HG03442 (cell line): Measurements from ENCODE around the gene LARGE1.

Experiments
- ATAC-seq: cut with Tn5 transposase; IDR thresholded peaks from one replicate; pipeline ENCODE4 v1.9.1; 2021; ENCODE audit warnings: mild to moderate bottlenecking, moderate library complexity; ENCODE audit not compliant: unreplicated experiment

The LARGE1 gene

DNA sequence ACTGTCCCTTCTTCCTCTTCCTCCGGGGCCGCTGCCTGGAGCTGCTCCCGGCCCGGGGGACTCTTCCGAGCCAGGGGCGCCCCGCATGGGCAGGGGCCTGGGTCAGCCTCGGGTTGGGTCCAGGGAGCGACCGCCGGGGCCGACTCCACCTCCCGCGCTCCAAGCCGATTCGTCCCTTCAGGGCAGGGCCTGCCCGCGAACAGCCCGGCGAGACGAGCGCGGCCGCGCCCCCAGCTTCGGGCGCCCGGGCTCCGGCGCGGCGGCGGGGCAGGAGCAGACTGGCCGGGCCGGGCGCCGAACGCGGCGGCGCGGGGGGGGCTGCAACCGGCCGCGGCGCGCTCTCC is at the start of gene LARGE1:
TSS of gene LARGE1 (minus strand) at position 280 of the 344 bp plus-strand sequence.
- peak; percentile 5 for ATAC-seq

DNA sequence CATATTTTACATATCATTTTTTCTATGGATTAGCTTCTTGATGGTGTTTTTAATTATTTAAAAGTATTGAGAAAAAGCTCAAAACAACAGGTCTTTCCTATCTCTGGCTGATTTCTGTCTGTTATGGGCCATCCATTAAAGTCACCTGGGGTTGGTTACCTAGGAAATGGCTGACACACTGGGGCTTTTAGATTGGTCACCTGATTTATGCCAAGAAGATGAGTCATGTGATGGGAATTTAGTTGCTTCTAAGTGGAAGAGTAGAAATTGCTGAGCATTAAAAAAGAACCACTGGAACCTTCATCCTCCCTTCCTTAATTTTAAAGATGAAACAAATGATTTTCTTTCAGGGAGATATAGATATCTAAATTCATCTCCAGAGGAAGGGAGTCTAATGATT is 48.8 kb upstream of the LARGE1 start:
- no peak for ATAC-seq

DNA sequence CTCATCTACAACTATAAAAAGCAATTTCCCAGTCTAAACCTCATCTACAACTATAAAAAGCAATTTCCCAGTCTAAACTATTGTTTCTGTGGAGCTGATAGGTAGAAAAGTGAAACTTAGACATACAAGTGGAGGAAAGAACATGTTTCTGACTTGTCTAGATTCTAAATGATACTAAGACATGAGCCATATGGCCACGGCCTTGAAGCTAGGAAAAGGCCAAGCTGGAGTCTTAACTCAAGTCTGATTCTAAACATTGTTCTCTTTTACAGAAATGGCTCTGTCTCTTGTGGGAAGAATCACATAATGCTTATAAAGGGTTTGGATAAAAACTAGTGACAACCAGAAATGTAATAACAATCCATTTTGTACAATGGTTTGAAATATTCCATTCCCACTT is 43.8 kb upstream of the LARGE1 start:
- no peak for ATAC-seq

DNA sequence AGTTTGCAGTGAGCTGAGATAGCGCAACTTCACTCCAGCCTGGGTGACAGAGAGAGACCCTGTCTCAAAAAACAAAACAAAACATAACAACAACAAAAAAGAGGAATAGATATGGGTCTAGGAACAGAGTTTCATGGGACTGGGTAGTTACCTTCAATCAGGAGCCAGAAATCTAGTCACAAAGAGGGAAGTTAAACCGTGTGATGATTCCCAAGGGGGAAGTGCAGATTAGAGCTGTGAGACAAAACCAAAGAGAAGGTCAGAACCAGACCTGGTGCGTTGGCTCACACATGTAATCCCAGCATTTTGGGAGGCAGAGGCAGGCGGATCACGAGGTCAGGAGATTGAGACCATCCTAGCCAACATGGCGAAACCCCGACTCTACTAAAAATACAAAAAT is 42.1 kb upstream of the LARGE1 start:
- no peak for ATAC-seq

DNA sequence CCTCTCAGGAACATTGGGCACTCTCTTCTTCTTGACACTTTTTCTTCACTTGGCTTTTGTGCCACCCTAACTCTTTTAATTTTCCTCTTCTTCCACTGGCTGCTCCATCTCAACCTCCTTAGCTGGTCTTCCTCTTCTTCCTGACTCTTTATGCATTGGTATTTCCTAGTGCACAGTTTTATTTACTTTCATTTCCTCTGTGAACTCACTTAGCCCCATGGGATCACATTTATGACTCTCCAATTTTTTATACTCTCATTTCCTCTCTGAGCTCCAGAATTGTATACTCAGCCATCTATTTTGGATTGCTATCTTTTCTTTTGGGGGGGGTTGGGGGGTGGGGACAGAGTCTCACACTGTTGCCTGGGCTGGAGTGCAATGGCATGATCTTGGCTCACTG is 38.5 kb upstream of the LARGE1 start:
- ATAC-seq = no peak

DNA sequence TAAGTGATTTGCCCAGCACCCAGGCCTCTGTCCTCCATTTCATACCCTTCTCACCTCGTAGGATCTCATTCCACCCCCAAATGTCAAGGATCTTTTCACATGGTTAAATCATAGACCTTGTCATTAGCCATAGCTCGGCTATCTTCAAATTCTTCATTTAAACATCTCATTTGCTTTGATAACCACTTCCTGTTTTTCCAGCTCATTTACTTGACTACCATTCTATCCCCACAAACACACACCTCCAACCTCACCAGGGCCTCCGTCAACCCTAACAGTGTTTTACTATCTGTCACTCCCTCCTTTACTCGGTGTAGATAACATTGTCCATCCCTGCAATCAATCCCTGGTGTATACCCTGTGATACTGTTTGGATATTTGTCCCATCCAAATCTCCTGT is 36.8 kb upstream of the LARGE1 start:
- no peak for ATAC-seq

DNA sequence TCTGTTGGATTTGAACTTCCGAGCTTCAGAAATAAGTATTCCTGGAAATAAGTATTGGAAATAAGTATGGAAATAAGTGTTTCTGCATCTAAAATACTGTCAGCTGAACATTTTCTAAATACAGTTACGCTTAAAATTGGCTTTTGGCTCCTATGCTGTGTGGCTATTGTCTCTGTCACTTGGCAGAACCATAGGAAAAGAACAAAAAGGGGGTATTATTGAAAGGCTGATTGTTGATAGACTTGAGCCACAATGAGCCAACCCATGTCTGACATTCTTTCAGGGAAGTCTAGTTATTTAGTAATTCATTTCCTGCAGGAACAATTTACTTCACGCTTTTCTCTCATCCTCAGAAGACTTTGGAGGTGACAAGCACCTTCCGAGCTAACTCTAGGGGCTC is 32.5 kb upstream of the LARGE1 start:
- ATAC-seq = no peak

DNA sequence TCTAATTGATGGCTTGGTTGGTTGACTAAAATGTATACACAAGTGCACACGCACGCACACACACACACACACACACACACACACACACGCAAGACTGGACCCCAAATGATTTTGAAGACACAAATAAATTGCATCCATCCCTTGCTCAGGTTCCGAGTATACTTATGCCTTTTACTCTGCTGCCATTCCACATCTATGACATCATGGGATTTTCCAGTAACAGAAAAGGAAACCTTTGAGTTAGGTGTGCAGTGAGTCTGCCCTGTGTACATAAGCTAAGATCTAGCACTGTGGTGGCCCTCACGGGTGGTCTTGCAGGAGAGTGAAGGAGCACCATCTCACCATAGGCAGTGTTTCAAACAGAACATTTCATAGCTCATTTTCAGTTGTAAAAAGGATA is 20.5 kb upstream of the LARGE1 start:
- no peak for ATAC-seq

DNA sequence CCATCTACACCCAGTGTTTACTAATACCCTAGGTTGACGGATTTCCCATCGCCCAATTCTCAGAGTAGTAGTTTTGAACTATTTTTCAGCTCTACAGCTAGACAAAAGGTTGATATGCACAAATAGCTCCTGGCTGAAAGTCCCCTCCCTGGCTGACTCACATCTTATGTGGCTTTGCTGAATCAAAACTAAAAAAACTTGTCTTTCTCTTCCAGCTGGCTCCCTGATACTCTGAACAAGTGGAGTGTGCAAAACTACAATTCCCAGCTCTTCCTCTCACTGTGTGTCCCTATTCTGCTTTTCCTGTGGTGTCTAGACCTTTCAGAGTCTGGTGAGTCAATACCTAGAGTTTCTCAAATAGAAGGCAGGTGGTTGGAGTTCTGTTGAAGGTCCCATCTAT is 12.7 kb upstream of the LARGE1 start:
- no peak for ATAC-seq

DNA sequence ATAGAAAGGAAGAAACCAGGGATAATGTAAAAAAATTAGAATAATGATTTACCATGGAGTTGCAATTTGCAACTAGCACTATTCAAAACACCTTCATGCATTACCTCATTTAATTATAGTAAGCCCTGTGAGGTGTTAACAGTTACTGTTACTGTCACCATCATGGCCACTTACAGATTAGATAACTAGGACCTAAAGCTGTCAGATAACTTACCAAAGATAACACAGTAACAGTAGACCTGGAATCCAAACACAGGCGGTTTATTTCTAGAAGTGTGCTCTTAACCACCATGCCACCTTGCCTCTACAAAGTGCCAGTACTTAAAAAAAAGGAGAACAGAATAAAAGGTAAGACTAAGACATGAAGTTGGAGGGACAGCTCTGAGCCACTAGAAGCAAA is 11.1 kb upstream of the LARGE1 start:
- no peak for ATAC-seq

DNA sequence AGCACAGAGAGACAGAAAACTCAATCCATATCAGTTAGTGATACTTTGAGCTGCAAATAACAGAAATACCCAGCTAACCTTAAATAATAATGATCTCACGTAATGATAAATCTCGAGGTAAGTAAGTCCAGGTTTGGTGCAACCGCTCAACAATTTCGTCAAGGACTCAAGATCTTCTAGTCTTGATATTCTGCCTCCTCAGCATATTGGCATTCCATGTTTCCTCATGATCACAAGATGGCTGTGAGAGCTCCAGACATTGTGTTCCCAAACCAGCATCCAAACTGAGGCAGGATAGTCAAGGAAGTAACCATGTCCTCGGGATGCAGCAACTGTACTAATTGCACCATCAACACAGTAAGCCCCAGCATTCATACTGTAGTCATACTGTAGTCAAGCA is 7.5 kb upstream of the LARGE1 start:
- no peak for ATAC-seq

DNA sequence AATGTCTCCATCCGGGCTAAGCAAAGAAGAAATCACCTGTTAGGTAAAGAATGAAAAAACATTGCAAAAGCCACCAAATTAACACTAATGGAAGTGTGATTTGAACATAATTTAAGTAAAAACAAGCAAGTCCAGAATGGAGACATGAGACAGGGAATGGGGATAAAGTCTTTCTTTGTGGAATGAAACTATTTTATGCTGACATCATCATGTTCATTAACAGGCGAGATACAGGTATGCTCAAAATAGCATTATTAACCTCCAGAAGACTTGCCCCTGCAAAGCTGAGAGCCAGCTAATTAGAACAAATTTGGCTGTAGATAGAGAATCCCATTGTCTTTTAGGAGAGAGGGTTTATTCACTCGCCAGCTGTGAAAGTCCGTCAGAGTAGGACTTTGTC is 4.9 kb upstream of the LARGE1 start:
- ATAC-seq = no peak

DNA sequence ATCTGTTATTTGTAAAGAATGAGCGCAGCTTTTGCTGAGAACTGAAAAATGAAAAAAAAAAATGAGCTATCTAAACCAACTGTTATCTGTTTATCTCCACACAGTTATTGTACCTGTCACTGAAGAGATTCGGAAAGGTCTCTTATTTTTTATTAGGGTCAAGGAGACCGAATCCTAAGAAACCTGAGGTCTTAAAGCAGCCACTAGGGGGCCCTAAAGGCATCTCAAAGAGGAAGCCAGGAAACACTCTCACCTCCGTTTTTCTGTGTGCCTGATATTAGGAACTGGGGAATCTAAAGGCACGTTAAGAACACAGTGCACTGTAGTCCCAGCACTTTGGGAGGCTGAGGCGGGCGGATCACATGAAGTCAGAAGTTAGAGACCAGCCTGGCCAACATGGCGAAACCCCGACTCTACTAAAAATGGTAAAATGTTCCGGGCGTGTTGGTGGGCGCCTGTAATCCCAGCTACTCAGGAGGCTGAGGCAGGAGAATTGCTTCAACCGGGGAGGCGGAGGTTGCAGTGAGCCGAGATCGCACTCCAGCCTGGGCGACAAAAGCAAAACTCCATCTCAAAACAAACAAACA is 3.5 kb upstream of the LARGE1 start:
- ATAC-seq = no peak

DNA sequence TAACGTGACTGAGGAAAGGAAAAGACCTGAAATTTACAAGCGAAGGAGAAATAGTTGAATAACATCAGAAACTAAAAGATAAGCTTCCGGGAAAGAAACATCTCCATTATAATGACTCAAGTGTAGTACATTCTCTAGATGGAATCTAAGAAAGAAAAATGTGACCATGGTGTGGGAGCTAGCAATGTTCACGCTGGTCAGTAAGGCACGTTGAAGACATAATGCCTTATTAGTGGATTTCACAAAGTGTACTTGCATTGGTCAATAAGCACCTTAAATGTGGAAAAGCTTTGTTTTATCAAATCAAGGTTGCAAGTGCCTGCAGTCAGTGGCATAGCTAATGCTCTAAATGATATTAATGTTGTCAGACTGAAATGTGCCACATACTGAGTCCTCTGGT is 2.8 kb upstream of the LARGE1 start:
- no peak for ATAC-seq

DNA sequence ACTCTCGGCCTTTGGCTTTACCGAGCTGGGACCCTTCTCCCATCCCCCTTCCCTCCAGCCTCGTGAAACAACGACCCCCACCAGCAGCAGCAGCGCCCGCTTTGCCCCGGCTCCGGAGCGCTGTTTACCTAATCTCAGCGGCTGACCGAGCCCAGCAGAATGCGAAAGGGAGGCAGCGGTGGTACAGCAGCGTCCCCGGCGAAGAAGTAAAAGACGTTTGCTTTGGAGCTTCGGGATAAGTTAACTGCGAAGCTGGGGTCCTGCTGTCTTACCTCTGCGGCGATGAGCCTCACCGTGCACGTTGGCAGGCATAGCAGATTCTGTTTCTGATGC is 2.0 kb upstream of the LARGE1 start:
- ATAC-seq = no peak

DNA sequence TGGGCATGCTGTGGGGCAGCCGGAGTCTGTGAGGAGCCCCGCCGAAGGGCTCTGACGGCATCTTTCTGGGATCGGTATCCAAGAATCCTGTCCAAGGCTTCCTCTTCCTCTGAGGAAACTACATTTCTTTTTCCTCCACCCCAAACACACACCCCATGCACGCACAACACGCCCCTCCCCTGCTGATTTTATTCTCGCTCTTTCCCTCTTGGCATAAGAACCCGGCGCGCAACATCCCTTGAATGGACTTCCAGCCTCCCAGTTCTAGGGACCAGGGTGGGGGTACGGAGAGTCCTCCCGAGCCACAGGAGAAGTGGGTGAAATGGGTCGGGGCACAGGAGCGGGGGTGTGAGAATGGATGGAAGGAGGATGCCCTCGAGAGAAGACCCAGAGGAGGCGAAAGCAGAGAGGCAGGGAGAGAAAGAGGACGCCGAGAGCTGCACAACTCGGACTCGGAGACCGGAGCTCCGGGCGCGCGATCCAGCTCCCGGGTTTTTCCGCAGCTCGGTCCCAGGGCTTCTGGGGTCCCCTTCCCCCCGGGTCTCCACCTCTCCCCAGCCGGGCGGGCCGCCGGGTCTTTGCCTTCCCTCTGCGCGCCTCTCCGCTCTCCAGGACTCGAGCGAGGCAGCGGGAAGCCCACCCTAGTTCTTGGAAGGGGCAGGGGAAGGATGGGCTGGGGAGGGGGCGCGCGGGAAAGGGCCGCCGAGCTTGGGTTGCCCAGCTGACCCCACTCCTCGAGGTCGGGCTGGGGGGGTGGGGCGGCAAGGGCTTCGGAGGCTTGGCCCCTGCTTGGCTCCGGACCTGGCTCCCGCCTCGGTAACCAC is 1.5 kb upstream of the LARGE1 start:
- ATAC-seq = no peak

DNA sequence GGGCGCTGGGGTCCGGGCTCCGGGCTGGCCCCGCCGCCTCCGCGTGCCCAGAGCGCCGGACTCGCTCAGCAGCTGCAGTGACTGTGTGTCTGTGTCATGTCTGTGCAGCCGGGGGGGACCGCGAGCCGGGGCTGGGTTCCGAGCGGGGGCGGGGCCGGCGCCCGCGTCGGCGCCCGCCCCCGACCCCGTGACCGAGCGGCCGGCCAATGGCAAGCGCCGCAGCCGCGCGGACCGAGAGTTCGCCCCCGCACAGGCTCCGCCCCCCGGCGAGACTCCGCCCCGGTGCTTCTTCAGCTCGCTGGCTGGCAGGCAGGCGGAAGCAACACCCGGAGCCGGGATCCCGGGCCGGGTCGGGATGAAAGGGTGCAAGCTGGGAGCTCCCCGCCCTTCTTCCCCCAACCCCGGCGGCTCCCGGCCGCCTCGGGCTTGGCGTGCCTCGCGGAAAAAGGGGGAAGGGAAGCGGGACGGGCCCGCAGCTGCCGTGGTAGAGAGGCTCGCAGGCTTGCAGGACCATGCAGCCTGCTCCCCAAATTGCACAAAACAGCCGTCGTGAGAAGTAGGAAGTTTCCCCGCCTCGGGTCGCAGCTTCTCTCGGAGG is 750 bp upstream of the LARGE1 start:
- ATAC-seq = peak; percentile 58

DNA sequence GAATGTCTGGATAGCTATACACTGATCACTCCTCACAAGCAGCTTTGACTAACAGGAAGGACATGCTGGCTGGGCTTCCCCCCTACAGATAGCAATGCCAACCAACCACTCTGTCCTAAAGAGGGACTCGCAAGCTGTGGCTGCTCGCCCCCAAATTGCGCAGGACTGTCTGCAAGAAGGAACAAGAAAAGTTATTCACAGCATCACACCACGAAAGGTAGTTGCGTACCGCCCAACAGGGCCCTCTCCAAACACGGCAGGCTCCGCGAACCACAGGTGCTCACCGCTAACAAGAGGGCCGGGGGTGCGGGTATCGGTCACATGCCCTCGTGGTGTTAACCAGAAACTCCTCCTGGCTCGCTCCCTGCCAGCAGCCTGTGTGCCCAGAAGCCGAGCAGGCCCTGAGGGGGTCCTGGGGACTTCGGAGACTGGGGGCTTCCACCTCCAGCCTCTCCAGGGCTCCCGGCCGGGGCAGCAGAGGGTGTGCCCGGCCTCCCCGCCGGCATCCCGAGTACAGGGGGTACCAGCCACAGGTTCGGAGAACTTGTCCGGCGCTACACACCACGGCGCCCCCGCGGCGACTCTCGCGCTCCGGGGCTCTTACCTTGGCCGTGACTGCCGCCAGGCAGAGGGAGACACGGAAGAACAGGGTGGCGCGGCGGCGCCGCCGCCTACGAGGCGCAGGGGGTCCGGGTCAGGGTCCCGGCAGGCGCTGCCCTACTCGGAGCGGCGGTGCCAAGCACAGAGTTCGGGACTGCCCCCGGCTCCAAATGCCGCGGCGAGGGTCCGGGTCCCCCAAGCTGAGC is 682 bp downstream of the LARGE1 start:
- no peak for ATAC-seq

DNA sequence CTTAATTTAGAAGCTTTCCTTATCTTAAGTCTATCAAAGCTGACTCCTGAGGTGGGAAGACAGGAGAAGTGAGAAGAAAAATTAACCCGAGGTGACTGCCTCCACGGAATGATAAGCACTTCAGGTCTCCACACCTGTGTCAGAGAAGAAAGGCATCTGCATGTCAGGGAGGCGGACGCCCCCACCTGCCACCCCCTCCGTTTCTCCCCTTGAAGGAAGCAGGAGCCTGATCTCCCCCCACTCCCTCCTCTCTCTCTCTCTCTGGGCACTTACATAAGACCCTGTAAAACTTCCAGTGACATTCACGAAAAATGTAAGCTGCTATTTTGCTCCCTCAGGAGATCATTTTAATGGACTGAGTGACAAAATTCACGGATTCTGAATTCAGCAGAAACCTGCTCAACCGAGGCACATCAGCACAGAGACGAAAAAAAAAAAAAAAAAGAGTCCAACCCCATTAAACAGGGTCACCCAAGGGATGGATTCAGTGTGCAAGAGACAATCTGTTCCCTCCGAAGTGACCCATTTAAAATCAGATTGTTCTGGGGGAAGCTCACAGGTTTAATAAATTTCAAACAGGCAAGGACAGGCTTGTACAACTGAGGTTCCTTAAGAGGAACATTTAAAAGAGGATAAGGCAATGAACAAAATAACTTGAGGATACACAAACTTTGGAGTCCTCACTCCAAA is 1.5 kb downstream of the LARGE1 start:
- no peak for ATAC-seq

DNA sequence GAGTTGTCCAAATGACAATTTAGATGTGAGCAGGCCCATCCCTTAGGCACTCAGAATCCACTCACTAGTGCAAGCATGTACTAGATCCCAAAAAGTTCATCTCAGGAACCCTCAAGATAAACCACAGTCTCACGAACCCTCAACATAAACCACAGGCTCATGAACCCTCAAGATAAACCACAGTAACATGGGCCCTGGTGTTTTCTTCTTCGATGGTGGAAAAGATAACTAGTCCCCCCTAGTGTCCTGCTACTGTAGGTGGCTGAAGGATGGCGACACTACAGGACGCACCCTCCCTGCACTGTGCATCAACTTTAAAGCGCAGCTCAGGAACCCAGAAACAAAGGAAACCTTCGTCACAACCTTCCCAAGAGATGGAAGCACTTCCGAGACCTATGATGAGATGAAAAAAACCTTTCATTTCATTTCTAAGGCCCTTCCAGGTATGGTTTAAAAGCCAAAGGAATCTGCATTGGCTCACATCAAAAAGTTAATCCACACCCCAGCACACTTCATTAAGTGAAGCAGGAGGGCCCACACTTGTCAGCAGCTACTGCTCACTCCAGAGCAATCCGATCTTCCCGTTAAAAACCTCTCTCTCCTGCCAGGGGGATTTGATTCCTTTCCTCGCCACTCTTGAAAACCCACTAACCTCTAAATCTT is 2.4 kb downstream of the LARGE1 start:
- no peak for ATAC-seq

DNA sequence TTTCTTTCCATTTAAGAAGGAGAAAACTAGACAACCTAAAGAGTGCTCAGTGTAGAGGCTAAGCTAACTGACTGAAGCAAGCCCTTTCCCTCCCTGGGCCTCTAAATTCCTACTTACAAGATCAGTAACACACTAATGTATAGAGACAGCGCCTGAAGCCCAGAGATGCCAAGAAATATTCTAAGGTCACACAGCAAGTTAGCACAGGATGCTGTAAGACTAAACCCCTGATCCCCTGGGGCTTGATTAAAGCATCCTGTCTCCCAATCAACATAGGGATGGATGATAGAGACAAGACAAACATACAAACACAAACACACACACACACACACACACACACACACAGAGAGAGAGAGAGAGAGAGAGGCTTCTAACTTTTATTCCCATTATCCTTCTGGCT is 5.6 kb downstream of the LARGE1 start:
- ATAC-seq = no peak
